Hematopoietic multipotent progenitor cell treated with erythropoietin and hydrocortisone succinate and interleukin-3 and kit ligand, for 6 days (in vitro differentiated cells): ENCODE results near the gene CCDC85C.
A peak's percentile ranks its signal among the peaks of the same experiment; 100 is the strongest.

Source experiments
- DNase-seq: peaks from one replicate; pipeline ENCODE4 v3.0.0-alpha.2; 2015

CCDC85C gene

DNA sequence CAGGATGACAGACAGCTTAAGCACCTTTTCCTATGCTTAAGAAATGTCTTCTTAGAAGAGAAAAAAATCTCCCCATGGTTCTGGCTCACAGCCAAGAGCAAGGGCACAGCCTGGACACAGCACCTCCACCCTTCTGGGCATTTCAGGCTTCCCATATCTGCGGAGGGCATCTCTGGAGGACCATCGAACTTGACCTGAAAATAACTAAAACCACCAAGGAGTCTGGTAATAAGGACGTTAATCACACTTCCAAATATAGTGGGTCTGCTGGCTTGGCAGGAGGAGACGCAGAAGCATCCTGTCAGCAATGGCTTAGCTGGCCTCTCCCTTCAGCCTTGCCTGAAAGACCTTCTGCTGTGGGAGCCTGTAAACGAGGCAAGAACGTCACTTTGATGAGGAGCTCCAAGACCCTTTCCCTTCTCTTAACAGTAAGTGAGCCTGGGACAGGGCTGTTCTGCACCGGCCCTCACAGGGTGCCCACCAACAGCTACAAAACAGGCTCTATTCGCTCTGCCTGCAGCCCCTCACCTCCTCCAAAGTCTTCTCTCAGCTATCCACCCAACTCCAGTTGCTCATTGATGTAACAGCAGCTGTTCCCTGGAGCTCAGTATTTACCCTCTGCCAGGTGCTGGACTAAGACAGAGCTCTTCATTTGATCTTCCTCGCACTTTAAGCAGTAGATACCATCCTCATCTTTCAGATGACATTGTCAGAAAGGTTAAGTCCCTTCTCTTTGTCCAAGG, 136.5 kb downstream of the CCDC85C start:
- peak; percentile 32 for DNase-seq

- DNase-seq, result no peak
Measured at GRCh38 chr14:99466758-99467157, 137.2 kb downstream of the CCDC85C start.

GRCh38 chr14:99465288-99465687, 138.7 kb downstream of the CCDC85C start:
- DNase-seq, result no peak

DNA sequence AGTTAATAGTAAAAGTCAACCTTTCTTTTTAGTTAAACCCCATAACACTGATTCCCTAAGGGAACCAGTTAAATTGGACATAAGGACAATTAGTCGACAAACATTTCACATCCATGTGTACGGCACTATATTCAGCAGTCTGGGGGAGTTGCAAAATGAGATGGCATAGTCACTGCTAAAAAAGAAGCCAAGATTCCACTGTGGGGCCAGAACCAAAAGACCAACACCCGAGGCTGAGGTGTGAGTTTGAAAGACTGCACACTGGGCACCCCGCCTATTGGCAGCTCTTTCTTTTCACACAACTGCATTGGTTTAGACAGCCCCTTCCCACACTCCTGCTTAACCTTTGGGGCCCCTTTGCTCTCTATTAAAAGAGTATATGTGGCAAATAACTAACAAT, 140.0 kb downstream of the CCDC85C start:
- no peak for DNase-seq

GRCh38 chr14:99462210-99462609, 141.8 kb downstream of the CCDC85C start:
- peak; percentile 41 for DNase-seq

DNA sequence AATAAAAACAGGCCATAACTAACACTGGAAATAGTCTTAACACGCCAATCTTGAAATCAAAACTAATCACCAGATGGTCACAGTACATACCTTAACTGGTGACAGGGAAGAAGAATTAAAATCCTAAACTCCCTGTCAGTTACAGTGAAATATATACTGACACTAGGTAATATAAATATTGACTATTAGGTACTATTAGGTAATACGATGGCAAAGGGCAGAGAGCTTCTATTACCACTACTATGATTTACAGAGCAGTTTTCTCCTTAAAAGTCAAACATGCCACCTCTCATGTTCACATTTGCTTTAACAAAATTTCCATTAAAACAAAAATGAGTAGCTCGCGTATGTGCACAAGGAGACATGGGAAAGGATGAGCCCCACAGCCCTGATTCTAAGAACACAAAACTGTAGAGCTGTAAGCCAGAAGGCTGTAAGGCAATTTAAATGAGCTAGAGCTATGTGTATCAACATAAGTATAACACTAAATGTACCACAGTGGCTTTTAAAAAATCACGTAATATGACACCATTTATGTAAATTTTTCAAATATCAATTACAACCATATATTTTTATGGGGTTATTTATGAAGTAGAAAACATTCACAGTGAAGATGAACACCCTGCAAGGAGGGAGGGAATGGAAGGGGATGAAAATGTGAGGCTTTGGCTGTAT, 142.5 kb downstream of the CCDC85C start:
- DNase-seq, result no peak

GRCh38 chr14:99460793-99461192, 143.2 kb downstream of the CCDC85C start:
- peak; percentile 73 for DNase-seq

GRCh38 chr14:99459481-99460100, 144.4 kb downstream of the CCDC85C start:
- DNase-seq, result no peak

DNA sequence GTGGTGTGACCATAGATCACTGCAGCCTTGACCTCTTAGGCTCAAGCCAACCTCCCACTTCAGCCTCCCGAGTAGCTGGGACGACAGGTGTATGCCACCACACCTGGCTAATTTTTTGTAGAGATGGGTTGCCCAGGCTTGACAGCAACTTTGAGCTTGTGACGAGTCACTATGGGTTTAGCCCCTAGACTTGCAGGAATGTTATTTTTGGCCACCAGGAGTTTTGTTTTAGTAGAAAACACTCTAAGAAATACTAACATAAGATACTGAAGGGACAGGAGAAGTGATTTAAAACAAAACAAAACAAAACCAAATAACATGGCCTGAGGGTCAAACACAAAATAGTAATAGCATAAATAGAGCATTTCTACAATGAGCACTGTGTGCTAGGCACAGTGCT, 149.8 kb downstream of the CCDC85C start:
- no peak for DNase-seq

DNA sequence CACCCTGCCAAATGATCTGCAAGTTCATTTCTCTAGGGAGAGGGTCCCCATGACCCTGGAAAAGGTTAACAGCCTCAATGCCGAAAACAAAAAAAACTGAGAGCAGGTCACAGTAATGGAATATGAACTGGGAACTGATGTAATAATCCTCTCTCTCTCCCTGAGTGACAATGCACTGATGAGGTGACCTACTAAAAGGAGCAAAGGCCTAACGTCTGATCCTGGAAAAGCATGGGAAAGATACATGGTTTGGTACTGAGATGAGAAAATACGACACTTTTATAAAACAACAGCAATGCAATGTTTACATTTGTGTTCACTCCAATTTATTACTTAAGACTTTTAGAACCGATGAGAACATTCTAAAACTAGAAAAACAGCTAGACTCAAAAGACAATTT, 151.0 kb downstream of the CCDC85C start:
- no peak for DNase-seq

- DNase-seq, result no peak
Measured at GRCh38 chr14:99451234-99451633, 152.8 kb downstream of the CCDC85C start.

DNA sequence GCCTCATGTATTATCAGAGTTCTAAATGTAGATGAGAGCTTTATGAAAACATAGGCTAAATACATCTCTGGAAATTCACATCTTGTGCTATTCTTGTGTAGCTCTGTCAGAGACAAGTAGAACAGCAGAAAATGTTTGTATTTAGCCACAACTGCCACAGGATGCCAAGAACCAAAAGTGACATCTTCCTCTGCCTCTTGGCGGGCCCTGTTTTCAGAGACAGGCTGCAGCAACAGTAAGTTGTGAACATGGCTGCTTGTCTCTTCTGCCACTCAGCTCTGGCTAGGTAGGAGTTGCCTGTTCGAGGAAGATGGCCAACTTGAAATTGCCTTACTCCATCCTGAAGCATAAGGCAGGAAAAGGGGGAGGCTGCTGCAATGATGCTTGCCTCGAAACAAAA, 153.7 kb downstream of the CCDC85C start:
- DNase-seq, result no peak
